Esophagus squamous epithelium (tissue), 4 donors: Measurements from ENCODE around the gene SUN5.

Experiments used
- POLR2A ChIP-seq, 4 donors: fragments of 450-650 bp; IDR thresholded peaks; one replicate each; pipeline ENCODE4 v1.6.1; 2017; ENCODE audit warnings: antibody characterized with exemption in 4 of 4, mild to moderate bottlenecking in 4 of 4, moderate library complexity in 3 of 4
- TF ChIP-seq, protein P1 (sequence below), 6 experiments: fragments of 450-650 bp in 4 of 6; fragments of 200-600 bp in 2 of 6; sonication (generic) in 2 of 6; IDR thresholded peaks; one replicate each; pipeline ENCODE4 v1.5.1; 2016 to 2019; ENCODE audit warnings: antibody characterized with exemption in 6 of 6, mild to moderate bottlenecking in 4 of 6, moderate library complexity in 4 of 6

DNA sequence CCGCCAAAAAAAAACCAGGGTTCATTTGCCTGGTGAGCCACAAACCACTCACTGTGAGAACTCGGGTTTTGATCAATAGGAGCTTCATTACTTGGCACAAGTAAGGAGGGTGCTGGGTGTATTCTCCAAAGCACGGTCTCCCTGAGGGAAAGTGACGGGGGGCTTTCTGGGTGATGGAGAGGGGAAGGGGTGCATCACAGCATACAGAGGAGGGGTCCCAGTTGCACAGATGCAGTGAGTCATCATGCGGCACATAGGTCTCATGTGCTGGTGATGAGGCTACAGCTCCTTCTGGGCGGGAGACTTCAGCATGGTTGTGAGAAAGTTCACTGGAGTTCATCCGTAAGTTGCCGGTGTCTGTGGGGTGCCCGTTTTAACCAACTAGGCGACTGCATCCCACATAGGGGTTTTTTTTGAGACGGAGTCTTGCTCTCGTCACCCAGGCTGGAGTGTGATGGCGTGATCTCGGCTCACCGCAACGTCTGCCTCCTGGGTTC lies 36.2 kb downstream of the SUN5 start:
- TF ChIP-seq, protein P1, sequence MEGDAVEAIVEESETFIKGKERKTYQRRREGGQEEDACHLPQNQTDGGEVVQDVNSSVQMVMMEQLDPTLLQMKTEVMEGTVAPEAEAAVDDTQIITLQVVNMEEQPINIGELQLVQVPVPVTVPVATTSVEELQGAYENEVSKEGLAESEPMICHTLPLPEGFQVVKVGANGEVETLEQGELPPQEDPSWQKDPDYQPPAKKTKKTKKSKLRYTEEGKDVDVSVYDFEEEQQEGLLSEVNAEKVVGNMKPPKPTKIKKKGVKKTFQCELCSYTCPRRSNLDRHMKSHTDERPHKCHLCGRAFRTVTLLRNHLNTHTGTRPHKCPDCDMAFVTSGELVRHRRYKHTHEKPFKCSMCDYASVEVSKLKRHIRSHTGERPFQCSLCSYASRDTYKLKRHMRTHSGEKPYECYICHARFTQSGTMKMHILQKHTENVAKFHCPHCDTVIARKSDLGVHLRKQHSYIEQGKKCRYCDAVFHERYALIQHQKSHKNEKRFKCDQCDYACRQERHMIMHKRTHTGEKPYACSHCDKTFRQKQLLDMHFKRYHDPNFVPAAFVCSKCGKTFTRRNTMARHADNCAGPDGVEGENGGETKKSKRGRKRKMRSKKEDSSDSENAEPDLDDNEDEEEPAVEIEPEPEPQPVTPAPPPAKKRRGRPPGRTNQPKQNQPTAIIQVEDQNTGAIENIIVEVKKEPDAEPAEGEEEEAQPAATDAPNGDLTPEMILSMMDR (IDR thresholded peaks at IDR 0.05) = no peak
- no peak for TF ChIP-seq POLR2A (IDR thresholded peaks at IDR 0.05)
